OCI-LY3 (cell line): ENCODE data around the gene CFAP58.

Experiments used
- EZH2phosphoT487 ChIP-seq: fragments of 200-600 bp; shearing (Covaris generic); IDR thresholded peaks from 2 replicates; pipeline ENCODE4 v1.6.1; 2018; ENCODE audit warnings: antibody characterized with exemption, mixed run types, low read depth
- TF ChIP-seq, protein P1 (sequence below): fragments of 200-600, 300-600 bp; sonication (generic); IDR thresholded peaks from 2 replicates; pipeline ENCODE4 v1.5.1; 2014; ENCODE audit warnings: antibody characterized with exemption, low read length, low read depth

DNA sequence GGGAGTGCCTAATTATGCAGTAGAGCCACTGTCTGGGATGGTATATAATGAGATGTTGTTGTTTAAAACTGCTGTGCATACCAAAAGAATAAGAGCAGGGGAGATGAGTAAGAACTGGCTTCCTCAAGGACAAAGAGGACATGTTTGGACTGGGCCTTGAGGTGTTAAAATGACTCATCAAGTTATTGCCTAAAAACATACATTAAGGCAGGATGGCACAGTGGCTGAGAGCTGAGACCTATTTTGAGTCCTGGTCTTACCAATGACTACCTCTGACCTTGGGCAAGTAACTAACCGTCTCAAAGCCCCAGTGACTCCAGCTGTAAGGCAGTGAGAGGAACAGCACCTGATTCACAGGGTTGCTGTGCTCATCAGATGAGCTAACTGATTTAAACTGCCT lies 71.1 kb downstream of the CFAP58 start:
- TF ChIP-seq, protein P1, sequence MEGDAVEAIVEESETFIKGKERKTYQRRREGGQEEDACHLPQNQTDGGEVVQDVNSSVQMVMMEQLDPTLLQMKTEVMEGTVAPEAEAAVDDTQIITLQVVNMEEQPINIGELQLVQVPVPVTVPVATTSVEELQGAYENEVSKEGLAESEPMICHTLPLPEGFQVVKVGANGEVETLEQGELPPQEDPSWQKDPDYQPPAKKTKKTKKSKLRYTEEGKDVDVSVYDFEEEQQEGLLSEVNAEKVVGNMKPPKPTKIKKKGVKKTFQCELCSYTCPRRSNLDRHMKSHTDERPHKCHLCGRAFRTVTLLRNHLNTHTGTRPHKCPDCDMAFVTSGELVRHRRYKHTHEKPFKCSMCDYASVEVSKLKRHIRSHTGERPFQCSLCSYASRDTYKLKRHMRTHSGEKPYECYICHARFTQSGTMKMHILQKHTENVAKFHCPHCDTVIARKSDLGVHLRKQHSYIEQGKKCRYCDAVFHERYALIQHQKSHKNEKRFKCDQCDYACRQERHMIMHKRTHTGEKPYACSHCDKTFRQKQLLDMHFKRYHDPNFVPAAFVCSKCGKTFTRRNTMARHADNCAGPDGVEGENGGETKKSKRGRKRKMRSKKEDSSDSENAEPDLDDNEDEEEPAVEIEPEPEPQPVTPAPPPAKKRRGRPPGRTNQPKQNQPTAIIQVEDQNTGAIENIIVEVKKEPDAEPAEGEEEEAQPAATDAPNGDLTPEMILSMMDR: no peak
- TF ChIP-seq EZH2phosphoT487: no peak
